ENCODE results near the gene SERHL2.
"Not testable (repeated sequence)": the region's sequence is repeated elsewhere in the genome, so short reads cannot be mapped to it uniquely, and the experiment has no call there.

The SERHL2 gene

DNA sequence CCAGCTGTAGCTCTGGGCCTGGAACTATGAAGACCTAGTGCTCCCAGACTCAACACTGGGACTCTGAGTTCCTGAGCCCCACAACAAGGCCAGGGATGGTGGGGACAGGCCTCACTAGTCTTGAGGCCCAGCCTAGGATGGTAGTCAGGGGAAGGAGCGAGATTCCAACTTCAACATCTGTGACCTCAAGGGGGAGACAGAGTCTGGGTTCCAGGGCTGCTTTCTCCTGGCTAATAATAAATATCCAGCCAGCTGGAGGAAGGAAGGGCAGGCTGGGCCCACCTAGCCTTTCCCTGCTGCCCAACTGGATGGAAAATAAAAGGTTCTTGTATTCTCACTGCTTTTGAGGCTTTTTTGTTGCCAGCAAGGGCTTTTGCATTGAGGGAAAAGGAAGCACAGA lies 20.3 kb downstream of the SERHL2 start:
- DNase-seq (ENCODE audit: low read depth in 1 of 2, low spot score in 1 of 2) = not testable (repeated sequence)

DNA sequence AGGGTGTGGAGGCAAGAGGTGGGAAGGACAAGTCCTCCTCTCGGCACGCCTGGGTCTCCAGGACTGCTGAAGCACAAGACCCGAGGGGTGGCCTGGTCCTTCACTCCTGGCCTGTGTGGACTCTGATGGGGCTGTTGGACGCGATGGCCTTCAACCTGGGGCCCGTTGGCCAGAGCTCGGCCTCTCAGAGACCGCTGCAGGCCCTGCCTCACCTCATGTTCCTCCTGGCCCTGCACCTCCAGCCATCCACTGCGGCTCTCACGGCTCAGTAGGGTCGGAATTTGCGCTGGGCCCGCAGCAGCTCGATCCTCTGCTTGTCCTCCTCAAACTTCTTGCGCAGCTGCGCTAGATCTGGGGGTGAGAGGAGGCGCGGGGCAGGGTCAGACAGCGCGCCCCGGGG lies 20.7 kb downstream of the SERHL2 start:
- not testable (repeated sequence) for DNase-seq (ENCODE audit: low read depth in 1 of 2, low spot score in 1 of 2)

DNA sequence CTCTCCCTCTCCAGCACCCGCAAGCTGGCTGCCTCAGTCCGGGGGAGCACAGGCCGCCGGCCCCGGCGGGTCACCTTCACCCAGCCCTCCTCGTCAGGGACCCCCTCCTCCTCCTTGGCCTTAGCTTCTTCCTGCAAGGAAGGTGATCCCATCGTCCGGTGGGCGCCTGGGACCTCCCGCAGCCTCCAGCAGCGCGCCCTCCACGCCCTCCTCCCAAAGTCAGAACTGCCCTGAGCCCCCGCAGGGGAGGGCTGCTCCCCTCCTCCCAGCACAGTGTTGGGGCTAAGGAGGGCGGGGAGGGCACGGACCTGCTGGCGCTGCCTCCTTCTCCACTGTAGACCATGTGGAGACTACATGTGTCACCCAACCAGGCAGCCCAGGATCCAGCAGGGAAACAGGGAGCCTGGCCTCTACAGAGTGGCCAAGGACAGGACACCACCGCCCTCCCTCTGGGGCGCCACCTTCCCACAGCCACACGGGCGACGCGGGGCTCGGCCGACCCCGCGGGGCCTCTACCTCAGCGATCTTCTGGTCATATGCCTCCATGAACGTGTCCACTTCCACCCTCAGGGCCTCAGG lies 22.3 kb downstream of the SERHL2 start:
- not testable (repeated sequence) for DNase-seq (ENCODE audit: low read depth in 1 of 2, low spot score in 1 of 2)

DNA sequence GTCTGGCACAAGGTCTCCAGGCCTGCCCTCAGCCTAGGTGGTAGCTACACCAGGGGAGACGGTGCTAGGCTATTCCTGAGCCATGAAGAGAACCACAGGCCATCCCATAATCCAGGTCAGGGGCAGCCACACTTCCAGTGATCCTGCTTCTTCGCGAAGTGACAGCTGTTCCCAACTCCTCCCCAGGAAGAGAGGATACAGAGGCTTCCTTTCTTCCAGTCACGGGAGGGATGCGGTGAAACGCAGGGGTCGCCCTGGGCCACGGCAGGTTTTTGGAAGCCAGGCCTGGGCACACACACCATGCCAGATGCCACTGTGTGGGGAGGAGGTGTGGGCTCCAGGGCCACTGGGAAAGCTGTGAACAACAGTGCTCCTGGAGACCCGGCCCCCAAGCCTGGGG lies 23.4 kb downstream of the SERHL2 start:
- DNase-seq (ENCODE audit: low read depth in 1 of 2, low spot score in 1 of 2) = not testable (repeated sequence)

DNA sequence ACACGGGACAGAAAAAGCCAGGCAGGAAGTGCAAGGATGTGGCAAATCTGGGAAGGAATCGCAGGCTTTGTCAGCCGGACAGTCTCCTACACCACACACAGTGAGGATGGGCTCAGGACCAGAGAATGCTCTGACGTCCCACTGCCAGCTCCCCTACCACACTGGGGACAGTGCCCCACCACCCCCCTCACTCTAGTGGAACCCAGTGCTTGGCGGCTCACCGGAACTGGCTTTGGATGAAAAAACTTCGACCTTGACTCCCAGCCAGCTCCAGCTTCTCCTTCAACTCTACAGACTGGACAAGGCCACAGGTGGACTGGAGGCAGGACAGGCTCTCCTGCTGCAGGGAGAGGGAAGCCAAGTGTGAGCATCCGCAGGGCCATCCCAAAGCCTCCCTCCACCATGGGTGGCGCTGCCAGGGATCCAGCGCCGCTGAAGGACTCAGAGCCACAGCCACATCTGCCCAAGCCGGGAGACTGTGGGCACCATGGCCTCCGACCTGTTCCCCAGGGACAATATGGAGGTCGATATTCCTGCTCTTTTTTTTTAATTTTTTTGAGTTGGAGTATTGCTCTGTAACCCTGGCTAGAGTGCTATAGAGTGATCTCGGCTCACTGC lies 24.0 kb downstream of the SERHL2 start:
- DNase-seq (ENCODE audit: low read depth in 1 of 2, low spot score in 1 of 2) = no peak

DNA sequence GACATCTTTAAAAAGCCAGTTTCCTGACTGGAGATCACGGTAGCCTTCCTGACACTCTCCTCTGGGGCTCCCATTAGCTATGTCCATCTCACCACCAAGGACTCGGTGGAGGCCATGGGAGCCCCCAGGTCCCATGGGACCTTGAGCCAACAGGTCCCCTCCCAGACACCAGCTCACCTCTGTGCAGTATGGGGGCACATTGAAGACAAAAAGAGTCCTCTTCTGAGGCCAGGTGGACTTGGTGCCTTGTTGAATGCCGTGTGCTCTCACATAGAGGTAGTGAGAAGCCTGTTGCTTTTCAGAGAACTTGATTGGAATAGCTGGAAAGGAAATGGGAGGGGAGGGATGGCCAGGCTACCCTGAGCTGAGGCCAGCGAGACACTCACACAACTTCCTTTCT lies 26.3 kb downstream of the SERHL2 start:
- DNase-seq (ENCODE audit: low read depth in 1 of 2, low spot score in 1 of 2) = not testable (repeated sequence)

DNA sequence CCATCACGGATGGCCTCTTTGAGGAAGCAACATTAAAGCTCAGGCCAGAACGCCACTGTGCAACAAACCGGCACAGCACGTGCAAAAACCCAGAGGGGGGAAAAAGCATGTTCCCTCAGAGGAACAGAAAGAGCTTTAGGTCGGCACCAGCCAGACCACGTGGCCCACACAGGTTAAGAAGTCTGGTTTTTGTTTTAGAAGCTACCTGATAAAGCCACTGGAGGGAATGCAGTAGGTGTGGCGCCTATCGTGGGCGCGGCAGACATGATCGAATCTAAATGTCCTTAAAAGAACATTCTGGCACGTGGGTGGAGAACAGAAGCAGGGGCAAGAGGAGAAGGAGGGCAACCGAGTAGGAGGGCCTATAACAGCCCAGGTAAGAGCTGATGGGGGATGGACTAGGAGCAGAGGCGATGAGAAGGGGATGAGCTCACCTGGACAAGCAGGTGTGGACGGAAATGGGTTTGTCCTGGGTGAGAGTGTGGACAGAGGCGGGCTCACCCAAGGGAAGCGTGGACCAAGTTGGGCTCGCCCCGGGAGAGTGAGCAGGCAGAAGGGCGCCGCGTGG lies 27.5 kb downstream of the SERHL2 start:
- DNase-seq (ENCODE audit: low read depth in 1 of 2, low spot score in 1 of 2) = not testable (repeated sequence)

DNA sequence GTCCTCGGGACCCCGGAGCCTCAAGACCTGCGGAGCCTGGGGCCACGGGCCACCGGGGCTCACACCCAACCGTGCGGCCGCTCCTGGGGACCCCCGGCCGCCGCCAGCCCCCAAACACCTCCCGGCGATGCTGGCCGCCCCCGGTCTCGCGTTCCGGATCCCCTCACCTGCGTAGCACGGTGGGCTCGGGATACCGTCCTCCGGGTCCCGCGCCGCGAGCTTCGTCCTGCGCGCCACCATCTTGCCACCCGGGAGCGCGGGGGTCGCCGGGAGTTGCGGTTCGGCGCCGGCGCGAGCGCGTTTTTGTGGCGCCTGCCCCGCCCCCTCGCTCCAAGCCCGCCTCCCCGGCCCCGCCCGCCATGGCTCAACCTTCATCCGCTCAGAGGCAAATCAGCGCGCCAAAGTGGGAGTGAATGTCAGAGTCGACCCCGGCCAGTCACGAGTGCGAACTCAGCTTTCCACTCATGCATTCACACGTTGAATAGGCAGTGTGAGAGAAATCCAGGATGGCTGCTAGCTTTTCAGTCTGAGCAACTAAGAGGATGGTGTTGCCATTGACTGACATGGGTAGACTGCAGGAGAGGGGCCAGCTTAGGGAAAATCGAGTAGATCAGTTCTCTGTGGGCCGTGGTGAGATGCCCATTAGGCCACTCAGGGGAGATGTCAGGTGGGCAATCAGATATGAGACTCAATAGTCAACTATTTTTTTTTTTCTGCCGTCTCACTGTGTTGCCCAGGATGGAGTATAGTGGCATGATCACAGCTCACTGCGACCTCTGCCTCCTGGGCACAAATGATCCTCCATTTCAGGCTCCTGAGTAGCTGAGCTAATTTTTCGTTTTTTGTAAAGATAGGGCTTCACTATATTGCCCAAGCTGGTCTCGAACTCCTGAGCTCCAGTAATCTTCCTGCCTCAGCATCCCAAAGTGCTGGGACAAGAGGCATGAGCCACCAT lies 28.3 kb downstream of the SERHL2 start:
- DNase-seq (ENCODE audit: low read depth in 1 of 2, low spot score in 1 of 2) = peak; percentile 65 to 81

DNA sequence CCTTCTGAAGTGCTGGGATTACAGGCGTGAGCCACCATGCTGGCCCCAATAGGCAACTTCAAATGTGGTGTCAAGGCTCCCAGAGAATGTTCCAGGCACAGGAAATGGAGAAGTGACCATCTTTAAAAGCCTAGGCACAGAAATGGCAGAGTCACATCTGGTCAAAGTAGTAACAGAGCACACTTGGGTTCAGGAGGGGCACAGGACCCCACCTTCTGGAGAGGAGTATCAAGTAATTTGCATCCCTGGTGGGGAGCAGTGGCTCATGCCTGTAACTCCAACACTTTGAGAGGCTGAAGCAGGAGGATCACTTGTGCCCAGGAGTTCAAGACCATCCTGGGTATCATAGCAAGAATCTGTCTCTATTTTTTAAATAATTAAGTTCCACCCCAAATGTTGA lies 29.2 kb downstream of the SERHL2 start:
- no peak for DNase-seq (ENCODE audit: low read depth in 1 of 2, low spot score in 1 of 2)

DNA sequence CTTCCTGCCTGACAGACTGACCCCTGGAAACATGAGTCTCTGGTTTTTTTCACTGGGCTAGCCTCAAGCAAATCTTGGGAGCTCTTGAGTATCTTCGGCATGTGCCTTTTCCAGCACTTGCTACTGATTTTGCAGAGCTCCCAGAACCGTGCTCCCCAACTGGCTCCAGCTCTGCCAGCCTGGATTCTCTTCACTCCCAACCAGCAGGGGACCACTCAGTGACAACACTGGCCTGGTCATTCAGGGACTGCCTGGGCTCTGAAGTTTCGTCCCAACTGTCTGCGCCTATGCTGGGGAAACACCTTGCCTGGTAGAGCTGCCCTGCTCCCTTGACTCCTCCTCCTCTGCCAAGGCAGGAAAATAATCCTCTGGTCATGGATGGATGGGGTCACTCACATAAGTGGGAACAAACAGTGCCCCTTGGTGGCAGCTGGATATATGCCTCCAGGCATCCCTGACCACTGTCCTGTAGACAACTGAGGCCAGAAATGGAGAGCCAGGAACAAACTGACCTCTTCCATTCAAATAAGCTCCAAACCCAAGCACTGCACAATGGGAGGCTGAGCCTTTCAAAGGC lies 30.7 kb downstream of the SERHL2 start:
- DNase-seq (ENCODE audit: low read depth in 1 of 2, low spot score in 1 of 2) = no peak

DNA sequence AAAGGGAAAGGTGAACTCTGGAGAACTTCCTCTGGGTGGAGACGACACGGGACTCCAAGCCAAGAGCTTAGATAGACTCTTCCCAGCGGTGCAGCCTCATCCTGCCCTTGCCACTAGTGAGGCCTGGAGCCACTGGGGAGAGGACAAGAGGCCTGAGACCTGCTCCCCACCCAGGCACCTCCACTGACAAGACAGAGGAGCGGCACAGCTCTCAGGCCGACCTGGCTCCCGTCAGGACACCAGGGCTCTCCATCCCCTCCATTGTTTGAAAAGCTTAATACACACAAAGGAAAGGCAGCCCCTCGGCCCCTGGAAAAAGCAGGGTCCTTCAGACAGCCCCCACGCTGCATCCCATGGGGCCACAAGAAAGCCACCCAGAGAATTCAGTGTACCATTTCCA lies 31.3 kb downstream of the SERHL2 start:
- no peak for DNase-seq (ENCODE audit: low read depth in 1 of 2, low spot score in 1 of 2)

DNA sequence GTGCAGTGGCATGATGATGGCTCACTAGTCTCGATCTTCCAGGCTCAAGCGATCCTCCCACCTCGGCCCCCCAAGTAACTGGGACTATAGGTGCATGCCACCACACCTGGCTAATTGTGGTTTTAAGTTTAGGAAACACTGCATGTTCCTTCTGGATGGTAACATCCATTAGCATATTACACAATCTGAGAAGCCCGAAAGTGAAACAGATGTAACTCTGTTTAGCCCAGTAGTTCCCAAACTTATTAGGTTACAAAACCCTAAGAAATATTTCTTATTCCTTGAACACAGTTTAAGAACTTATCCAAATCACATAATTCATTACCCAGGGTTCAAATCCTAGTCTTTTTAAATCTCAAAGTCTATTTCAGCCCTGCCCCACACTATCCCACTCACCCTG lies 32.6 kb downstream of the SERHL2 start:
- DNase-seq (ENCODE audit: low read depth in 1 of 2, low spot score in 1 of 2) = no peak

DNA sequence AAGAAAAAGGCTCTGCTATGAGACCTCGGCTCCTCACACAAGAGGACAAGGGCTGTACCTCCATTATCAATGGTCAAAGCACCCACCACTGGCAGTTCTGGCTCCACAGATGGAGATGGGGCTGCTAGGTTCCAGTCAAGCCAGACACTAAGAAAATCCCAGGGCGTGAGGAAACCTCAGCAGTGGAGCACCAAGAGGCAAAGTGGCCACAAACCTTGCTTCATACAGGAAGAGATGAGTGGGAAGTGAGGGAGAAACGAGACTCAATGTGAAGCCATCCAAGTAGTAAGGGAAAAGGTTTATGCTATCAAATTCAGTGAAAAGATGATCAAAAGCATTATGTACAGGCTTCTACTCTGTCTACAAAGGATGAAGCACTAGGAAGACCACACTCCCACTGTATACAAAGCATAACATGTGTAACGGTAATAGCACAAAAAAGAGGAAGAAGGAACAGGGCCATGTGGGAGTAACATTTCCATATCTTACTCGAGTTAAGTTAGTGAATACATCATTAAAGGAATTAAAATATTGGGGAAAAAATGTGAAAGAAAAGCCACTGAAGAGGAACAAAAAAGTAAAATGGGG lies 33.9 kb downstream of the SERHL2 start:
- DNase-seq (ENCODE audit: low read depth in 1 of 2, low spot score in 1 of 2) = no peak

DNA sequence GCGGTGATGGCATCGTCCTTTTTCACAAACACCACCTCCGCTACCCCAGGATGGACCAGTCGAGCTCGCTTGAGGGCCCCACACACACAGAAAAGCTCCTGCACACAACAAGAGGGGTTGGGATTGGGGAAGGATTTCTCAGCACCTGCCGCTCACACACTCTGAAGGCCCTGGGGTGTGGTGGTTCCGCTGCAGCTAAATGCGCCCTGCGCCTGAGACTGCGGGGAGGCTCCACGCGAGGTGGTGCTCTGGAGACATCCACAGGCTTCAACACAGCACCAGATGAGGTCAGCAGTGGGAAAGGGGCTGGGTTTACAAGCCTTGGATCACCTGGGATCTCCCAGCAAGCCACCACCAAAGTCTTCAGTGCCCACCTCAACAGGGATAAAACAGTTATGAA lies 38.2 kb downstream of the SERHL2 start:
- no peak for DNase-seq (ENCODE audit: low read depth in 1 of 2, low spot score in 1 of 2)

DNA sequence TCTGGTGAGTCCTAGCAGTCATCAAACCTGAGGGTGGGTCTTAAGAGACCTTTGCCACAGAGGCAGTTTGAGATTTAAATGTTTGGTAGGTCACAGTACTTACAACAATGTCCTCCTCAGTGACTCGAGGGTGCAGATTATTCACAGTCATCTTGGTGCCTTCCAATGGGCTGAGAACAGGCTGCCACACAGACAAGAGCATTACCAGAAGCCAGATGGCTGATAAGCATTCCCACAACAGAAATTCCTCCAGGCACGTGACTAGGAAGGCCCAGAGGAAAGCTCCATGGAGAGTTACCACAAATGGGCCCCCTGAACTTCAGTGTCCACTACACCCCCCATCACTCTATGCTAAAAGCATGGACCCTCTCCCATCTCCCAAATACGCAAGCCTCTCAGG lies 41.7 kb downstream of the SERHL2 start:
- DNase-seq (ENCODE audit: low read depth in 1 of 2, low spot score in 1 of 2) = no peak

DNA sequence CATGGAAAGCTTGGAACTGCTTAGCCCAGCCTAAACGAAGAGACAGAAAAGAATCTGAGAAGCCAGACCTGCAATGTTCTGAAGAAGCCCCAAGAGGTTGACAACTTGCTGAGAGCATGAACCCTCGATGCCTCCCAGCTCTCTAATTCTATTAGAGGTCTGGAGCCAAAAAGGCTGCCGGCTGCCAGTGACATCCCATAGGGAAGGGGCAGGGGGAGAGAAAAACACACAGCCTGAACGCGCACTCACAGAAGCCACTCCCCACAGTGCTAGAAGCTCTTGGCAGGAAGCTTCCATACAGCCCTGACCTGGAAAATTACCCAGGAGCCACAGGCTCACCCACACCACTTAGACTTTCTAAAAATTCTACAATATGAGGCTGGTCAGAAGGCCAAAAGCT lies 42.6 kb downstream of the SERHL2 start:
- no peak for DNase-seq (ENCODE audit: low read depth in 1 of 2, low spot score in 1 of 2)

DNA sequence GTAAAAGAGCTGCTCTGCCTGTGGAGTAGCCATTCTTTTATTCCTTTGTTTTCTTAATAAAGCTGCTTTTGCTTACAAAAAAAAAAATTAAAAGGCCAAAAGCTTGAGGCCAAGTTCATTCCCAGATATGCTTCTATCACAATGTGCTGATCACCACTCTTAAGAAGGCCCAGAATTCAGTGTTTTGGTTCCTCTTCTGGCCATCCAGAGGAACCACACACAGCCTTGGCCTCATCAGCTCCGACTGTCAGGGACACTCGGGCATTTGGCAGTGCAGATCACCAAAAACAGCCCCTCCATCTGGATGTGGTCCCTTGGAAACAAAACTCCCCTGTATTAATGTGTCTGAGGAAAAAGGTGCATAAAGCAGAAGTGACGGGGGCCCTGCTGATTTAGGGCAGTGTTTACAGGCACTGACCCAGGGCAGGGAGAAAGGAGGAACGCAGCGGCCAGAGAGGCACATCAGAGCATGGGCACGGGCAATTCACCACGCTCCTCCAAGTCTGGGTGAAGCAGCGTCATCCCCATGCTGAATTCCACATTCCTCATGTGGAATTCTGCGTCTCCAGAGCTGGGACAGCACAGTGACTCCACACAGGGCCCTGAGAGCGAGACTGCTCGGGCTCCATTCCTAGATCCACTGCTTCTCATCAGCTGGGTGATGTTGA lies 43.2 kb downstream of the SERHL2 start:
- DNase-seq (ENCODE audit: low read depth in 1 of 2, low spot score in 1 of 2) = no peak

DNA sequence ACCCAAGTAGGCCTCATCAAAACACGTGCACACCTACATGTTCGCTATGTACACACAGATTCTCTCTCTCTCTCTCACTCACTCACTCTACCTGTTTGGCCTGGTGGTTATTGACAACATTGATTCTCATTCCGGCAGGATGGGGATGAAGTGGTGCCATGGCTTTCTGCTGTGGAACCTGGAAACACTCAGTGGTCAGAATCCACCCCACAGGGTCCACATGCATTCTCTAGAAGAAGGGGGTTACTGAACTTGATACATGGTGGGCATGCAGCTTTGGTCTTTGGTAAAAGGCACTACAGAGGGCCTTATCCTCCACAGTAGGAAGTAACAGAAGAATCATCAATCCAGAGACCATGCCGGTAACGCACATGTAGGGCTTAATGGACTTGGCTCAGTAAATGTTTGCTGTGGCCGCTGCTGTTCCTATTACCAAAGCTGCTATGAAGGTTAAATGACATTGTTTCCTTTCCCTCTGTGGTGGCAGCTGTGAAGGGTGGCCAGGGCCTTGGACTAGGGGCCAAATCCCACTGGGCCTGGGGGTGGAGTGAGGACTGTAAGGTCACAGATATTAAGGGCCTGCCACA lies 48.2 kb downstream of the SERHL2 start:
- DNase-seq (ENCODE audit: low read depth in 1 of 2, low spot score in 1 of 2) = no peak

DNA sequence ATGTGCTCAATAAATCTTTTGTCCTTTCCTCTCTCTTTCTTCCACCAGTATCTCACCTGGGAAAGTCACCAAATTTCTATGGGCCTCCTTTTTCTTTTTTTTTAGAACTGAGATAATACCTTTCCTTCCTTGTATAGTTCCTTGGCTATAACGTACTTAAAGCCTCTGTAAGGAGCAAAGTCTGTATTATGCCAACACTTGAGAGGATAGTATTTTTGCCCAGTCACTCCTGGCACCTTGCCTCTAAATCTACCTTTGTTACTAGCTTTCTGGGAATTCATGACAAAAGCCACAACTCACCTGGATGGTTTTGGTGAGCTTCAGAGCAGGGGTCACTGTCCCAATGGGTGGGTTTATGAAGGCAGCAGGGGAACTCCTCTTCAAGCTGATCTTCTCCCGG lies 48.7 kb downstream of the SERHL2 start:
- no peak for DNase-seq (ENCODE audit: low read depth in 1 of 2, low spot score in 1 of 2)

DNA sequence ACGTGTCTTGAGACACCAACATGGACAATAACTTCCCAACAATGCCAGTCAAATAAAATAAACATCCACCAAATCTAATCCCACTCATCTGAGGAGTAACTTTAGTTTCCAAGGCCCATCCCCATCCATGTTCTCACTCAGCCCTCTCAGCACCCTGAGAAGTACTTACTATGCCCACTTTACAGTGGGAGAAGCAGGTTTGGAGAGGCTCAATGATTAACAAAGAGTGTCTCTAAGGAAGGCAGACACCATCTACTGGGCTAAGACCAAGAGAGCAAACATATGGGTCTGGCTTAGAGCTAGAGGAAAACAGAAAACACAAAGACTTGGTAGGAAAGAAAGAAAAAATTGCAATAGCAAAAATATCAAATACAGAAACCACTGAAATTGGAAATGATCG lies 49.7 kb downstream of the SERHL2 start:
- DNase-seq (ENCODE audit: low read depth in 1 of 2, low spot score in 1 of 2) = no peak

Measured in stimulated activated CD4-positive, alpha-beta T cell treated with anti-CD3 and anti-CD28 coated beads, Interleukin-15, amount 100 ng/mL, for 1 hour (primary cell).